DLD1 (cell line): ENCODE results near the gene SIPA1.

Experiments used
- in situ Hi-C: cut with HindIII; loops from 2 replicates; pipeline ENCODE4 v1.10.0; 2017; ENCODE audit warnings: low sequenced_read_pairs

Gene SIPA1, protein sequence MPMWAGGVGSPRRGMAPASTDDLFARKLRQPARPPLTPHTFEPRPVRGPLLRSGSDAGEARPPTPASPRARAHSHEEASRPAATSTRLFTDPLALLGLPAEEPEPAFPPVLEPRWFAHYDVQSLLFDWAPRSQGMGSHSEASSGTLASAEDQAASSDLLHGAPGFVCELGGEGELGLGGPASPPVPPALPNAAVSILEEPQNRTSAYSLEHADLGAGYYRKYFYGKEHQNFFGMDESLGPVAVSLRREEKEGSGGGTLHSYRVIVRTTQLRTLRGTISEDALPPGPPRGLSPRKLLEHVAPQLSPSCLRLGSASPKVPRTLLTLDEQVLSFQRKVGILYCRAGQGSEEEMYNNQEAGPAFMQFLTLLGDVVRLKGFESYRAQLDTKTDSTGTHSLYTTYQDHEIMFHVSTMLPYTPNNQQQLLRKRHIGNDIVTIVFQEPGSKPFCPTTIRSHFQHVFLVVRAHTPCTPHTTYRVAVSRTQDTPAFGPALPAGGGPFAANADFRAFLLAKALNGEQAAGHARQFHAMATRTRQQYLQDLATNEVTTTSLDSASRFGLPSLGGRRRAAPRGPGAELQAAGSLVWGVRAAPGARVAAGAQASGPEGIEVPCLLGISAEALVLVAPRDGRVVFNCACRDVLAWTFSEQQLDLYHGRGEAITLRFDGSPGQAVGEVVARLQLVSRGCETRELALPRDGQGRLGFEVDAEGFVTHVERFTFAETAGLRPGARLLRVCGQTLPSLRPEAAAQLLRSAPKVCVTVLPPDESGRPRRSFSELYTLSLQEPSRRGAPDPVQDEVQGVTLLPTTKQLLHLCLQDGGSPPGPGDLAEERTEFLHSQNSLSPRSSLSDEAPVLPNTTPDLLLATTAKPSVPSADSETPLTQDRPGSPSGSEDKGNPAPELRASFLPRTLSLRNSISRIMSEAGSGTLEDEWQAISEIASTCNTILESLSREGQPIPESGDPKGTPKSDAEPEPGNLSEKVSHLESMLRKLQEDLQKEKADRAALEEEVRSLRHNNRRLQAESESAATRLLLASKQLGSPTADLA

DNA sequence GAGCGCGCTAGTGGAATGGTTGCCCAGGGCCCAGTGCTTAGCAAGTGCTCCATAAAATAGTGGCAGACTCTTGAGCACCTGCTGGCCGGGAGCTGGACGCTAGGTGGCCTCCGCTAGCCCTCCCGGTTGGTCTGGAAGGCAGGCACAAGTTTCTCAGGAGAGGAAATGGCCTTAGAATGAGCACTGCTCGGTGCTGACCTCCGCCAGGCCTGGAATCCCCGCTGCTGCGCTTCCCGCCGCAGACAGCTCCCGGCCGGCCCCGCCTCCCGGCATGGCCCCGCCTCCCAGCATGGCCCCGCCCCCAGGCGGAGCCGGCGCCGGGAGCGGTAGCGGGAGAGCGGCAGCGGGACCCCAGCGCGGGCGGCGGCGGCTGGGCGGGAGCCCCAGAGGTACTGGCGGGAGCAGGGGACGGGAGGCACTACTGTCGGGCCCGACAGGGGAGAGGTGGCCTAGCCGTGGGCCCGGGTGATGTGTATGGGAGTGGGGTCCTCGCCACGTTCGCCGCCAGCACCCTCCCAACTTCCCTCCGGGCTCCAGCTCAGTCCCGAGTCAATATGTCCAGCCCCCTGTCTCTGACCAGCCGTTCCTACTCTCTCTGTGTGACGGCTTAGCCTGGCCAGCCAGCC lies at the start of gene SIPA1:
Gene SIPA1 (plus strand): TSS at position 308 of the 626 bp plus-strand sequence. CDS start 2,821 bp downstream, outside the sequence.
- in situ Hi-C loops = no loop called here

DNA sequence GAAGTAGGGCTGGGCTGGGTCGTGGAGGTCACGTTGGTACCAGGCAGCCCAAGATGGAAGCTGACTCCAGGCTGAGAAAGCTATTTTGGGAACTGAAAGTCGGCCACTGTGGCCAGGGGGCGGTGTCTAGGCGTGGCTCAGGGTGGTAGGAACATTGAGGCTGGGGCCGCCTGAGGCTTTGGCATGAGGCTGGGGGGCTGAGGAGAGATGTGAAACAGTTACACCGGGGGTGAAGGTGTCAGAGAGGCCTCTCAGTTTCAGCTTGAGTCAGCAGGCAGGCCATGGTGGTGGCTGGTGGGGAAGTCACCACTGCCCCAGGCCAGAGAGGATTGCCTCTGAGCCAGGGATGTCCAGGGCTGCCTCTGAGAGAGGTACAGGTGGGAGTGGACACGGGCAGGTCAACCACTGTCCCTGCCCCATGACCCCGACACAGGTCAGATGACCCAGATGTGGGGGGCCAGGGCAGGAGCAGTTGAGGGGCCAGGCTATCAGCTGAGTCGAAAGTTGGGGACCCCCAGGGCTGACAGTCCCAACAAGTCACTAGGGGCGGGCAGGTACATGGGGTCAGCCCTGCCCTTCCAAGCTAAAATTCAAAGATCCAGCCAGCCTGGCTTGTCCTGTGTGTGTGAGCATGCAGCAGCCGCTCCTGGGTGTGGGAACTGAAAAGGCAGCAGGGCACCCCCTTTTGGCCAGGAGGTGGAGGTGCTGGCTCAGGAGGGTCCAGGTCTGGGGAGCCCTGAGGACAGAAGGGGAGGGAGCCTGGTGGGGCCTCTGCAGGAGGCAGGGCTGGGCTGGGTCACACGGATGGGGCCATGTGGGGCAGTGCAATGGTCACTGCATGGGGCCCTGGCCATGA lies 49.5 kb upstream of the SIPA1 start:
- in situ Hi-C loops = no loop called here

DNA sequence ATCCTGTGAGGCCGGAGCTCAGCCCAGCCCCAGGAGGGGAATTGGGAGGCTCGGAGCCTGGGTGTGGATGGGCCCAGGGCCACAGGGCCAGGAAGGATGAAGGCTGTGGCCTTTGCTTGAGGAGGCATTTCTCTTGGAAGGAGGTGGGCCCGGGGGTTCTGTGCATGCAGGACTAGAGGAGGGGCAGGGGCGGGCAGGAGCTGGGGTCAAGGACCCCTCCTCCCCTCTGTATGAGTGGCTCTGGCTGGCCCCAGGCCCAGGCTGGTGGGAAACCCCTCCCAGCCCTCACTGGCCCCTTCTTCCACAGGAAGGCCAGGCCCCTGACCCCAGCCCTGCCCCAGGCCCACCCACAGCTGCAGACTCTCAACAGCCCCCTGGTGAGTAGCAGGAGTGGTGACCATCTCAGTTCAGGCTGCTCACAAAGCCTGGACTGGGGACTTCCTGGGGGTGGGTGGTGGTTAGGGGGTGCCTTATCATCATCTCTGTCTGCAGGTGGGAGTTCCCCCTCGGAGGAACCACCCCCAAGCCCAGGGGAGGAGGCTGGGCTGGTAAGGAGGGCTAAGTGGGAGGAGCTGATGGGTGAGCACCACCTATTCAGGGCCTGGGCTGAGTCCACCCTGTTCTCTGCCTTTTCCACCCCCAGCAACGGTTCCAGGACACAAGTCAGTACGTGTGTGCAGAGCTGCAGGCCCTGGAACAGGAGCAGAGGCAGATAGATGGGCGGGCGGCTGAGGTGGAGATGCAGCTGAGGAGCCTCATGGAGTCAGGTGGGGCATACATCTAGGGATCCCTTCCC lies 48.3 kb upstream of the SIPA1 start:
- in situ Hi-C loops = no loop called here

DNA sequence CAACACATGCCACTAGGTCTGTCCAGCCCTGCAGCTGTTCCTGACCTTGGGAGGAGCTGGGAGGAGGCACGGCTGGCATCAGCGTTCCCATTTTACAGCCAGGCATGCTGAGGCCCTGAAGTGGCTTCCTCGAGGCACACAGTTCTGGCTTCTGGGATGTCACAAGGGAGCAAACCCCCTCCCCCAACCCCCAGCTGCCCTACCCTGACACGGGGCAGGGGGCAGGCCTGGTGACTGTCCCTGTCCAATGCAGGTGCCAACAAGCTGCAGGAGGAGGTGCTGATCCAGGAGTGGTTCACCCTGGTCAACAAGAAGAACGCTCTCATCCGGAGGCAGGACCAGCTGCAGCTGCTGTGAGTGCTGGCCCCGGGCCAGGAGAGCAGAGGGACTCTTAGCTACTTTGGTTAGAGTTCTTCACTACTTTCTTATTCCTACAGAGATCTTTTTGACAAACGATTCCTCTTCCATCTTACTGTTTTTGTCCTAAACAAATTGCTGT lies 47.6 kb upstream of the SIPA1 start:
- in situ Hi-C loops = no loop called here

DNA sequence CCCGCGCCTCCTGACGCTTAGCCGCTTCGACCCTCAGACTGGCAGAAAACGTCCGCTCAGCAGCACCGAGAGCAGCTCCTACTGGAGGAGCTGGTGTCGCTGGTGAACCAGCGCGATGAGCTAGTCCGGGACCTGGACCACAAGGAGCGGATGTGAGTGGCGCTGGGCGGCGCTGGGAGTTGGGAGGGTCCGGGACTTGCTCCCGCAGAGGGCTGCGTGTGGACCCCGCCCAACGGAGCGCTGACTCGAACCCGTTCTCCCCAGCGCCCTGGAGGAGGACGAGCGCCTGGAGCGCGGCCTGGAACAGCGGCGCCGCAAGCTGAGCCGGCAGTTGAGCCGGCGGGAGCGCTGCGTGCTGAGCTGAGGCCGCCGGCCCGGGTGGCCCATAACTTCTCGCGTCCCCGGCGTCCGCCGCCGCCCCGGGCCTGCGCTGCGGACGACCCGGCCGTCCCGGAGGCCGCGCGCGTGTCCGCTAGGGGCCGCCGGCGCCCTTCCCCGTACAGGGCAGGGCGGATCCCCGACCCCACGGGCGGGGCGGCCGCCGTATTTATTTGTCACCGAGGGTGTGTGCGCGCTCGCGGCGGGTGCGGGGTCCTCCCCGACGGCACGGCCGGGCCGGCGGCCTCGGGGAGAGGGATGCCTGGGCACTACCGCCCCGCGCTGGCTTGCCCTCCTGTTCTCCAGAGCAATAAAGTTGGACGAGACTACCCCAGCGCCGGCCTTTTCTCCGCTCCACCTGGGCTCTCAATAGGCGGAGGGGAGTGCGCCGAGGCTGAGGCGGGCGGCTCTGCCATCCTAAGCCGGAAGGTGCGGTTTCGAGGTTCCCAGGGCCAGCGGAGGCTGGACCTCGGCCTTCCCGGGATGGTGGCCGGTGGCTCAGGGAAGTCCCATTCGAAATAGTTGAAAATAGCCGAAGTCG lies 45.7 kb upstream of the SIPA1 start:
- in situ Hi-C loops = no loop called here

DNA sequence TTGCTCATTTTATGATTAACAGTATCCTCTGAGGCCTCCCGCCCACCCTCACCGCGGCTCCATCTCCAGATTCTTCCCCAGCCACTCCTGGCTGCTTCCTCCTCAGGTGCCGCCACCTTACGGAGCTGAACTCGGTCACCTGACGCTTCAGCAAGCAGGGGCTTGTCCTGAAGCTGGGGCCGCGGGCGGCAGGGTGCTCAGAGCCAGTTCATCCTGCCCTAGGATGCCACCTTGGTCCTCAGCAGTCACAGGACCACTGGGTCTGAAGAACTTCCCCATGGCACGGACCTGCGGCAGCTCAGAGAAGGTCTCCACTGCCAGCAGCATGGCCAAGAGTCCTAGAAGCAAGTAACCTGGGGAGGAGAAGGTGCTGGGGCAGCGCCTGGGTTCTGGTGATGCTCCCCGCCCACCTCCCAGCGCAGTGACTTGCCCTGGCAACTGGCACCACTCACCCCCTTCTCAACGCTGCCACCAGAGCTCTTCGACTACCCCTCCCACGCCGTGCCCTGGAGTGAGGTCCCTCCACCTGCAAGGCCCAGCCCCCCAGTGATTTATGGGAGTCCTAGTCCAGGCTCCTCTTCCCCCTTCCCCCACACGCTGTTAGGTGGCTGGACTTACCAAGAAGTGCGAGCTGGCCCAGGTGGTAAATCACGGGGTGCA lies 44.9 kb upstream of the SIPA1 start:
- in situ Hi-C loops = no loop called here

DNA sequence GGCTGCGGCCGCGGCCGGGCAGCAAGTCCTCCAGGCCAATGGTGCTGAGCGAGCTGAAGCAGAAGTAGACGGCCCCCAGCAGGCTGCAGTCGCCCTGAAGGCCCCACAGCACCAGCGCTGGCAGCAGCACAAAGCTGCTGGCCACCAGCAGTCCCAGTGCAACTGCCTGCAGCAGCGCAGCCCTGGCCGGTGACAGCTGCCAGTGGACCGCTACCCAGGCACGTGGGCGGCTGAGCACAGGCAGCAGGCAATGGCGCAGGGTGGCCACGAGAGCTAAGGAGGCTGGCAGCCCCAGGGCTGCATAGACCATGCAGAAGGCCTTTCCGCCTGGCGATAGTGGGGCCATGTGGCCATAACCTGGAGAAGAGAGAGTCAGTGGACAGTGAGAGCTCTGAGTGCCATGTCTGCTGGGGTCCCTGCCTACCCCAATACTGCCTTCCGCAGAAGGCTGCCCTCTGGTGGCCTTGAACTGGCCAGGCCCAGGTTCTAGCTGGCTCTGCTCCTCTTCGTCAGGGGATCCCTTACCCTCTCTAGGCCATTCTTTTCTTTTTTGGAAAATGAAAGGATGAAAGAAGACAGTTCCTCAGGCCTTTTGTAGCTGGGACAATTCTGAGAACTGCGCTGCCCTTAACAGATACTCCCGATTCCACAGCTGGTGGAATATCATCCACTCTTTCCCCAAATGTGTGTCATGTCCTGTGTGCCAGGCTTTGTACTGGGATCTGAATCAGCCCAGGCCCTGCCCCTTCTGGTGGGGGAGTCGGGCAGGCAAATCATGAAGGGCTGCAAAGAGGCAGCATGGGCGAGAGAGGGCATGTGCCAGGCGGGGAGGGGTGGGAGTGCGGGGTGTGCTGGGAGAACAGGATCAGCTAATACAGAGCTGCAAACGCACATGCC lies 44.1 kb upstream of the SIPA1 start:
- in situ Hi-C loops = no loop called here

DNA sequence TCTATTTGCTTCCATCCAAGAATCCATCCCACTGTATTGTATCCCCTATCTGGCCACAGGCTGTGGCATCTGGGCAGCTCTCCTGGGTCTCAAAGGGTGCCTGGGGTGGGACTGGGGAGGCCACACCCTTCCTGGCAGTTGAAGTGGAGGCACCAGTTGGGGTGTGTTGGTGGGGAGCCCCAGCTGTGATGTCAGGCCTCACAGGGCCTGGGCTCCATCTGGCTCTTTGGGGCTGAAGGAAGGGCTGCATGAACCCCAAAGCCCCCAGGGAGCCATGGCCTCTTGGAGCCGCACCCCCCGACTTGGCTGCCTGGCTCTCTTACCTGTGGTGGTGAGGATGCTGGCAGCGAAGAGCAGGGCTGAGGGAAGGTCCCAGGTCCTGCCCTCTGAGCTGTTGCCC lies 42.8 kb upstream of the SIPA1 start:
- in situ Hi-C loops = no loop called here

DNA sequence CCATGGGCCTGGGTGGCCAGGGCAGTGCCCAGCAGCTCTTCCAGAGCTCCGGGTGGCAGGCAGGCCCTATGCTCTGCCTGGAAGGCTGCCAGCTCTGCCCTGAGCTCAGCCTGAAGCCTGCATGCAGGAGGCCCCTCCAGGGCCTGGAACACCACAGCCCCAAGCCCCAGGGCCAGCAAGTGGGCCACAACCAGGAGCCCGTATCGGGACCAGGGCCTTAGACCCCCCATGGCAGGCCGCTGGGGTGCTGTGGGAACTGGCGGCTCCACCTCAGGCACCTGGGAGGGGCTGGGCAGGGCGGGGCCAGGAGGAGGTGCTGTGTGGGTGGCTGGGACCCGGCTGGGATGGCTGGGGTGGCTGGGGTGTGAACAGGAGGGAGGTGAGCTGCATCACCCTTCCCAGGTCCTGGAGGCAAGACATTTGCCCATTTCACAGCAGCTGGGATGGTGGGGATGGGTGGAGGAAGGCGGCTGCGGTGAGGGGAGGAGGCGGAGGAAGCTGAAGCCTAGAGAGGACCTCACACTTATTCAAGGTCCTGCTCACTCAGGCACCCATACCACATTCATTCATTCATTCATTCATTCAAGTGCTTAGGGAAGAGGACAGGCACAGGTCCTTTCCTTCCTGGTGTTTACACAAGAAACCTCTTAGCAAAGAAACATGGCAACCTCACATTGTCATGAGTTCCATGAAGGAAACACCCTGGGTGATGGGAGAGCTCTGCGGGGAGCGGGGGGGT lies 42.2 kb upstream of the SIPA1 start, which contains the start of gene KCNK7:
Gene KCNK7 (minus strand): TSS at position 258 of the 739 bp plus-strand sequence. CDS start 28 bp downstream, at position 230.
- in situ Hi-C loops = no loop called here

DNA sequence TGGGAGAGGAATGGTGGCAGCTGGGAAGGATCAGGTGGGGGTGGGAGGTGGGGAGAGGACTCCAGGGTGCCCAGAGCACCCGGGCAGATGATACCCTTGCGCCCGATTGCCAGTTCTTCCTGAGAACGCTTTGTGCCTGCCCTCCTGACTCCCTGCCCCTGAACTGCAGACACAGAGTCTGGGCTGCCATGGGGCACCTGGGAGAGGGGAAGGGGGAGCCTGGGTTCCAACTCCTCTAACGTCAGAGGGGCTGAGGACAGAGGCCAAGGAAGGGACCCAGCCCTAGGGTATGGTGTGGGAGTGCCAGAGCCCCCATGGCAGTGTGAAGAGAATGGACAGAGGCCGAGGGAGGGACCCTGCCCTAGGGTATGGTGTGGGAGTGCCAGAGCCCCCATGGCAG lies 41.4 kb upstream of the SIPA1 start:
- in situ Hi-C loops = no loop called here

DNA sequence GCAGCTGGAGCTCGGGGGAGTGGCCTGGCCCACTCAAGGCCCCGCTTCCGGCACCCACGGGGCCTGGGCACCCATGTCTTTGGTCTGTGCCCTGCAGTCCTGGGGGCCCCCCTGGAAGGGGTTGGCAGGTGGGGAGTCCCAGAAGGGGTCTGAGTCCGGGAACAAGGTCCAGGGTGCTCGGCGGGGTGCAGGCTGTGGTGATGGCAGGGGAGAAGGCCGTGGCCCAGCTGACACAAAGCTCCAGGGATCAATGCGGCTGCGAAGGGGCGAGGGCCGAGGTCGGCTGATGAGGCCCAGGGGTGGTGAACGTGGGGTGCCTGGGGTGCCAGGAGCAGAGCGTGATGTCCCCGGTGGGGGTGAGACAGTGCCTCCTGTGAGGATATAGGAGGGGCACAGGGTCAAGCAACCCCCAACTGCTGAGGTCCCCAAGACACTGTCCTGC lies 39.6 kb upstream of the SIPA1 start:
- in situ Hi-C loops = no loop called here

DNA sequence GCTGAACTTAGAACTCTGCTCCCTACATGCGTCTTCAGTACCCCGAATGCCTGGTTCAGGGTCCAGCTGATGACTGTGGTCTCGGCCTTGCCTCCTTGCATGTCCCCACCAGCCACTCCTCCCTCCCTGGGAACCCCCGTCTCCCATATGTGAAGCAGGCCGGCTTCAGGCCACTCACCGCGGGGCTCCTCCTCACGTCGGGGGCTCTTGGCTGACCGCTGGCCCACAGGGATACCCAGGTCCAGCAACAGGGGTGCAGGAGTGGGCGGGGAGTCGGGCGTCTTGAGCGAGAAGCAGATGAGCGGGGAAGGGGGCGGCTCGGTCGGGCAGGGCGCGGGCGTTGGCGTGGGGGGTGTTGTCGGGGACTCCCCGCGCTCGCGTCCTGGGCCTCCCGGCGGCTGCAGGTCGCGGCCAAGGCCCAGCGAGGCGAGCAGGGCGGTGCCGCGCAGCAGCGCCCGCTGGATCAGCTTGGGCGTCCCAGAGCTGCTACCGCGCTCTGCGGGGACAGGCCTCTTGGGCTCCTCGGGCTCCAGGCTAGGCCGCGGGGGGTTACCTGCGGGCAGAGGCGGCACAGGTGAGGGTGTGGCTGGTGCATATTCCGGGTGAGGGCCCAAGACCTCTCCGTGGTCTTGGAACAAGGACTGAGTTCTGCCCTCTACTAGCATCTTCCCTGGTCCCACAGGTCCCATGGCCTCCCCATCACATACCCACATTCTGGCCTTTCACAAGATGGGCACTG lies 38.5 kb upstream of the SIPA1 start:
- in situ Hi-C loops = no loop called here

DNA sequence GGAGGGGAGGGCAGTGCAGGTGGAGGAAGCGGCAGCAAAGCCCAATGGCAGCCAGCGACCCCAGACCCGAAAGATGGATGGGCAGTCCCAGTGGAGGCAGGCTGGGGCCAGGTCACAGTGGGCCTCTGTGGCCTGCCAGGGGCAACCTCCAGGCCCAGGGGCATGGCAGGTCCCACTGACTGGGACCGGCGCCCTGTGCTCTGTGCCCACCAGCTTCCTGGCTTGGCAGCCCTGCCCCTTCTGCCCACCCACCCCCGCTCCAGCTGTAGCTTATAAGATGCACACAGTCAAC lies 38.0 kb upstream of the SIPA1 start:
- in situ Hi-C loops = no loop called here

DNA sequence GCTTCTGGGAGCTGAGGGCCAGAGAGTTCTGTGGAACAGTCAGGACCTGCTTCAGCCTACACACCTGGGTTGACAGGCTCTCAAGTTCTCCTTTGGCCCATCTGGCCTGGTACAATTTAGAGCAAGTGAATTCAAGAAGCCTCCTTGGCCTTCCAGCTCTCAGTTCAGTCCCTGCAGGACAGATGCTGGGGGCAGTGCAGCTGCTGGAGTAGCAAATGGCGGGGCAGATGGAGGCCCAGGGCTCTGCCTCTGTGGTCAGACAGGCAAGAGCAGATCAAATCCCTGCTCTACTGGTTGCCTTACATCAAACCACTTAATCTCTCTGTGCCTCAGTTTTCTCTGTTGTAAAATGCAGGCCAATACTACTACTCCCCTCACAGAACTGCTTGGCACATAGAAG lies 33.6 kb upstream of the SIPA1 start:
- in situ Hi-C loops = no loop called here

DNA sequence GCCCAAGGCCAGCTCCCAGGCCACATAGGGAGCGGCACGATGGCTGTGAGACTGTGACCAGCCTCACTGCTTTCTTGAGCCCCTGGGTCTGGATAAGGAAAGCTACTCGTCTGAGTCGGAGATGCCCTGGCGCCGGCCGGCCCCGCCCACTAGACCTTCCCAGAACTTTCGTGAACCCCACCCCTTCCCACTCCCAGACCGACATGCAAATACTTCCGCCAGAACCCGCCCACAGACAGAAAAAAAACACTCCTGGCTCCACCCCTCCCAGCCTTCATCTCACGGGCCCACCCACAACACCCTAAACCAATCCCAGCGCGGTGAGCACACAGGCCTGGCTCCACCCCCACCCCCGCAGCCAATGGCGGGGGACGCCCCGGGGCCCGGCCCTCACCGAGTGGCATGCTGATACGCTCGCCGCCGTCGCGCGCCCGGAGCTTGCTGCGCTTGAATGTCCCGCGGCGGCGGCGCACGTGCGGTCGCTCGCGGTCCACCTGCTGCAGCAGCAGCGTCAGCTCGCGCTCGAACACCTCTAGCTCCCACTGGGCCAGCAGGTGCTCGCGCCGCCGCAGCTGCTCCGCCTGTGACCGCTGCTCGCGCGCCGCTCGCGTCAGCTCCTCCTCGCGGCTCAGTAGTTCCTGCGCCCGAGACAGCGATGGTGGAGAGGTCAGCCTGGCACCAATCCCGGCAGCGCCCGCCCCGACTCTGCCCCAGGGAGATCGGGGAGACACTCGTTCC lies 30.9 kb upstream of the SIPA1 start:
- in situ Hi-C loops = no loop called here
